Stimulated activated CD4-positive, alpha-beta T cell treated with anti-CD3 and anti-CD28 coated beads, Interleukin-4, amount 100 ng/mL, for 4 hours (primary cell): Measurements from ENCODE around the gene UBE2G1.
"Not testable (repeated sequence)": the region's sequence is repeated elsewhere in the genome, so short reads cannot be mapped to it uniquely, and the experiment has no call there.

Experiments used
- DNase-seq, 2 experiments: peaks; one replicate each; pipeline ENCODE4 v3.0.0-alpha.2; 2020

The UBE2G1 gene

DNA sequence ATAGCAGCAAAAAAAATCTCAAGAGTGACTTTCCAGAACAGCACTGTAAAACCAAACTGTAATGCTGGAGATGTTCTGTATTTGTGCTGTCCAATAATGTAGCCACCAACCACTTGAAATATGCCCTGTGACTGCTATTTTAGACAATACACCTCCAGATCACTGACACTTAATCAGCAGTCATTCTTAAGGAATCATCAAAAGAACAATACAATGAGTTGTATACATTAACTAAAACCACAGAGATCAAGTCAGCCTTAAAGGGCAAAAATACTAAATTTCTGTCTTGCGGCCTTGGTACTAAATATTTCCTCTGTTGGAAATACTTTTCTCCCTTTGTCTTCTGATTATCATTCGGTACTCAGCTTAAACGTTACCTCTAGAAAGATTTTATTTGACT lies 69.1 kb downstream of the UBE2G1 start:
- DNase-seq, result no peak

DNA sequence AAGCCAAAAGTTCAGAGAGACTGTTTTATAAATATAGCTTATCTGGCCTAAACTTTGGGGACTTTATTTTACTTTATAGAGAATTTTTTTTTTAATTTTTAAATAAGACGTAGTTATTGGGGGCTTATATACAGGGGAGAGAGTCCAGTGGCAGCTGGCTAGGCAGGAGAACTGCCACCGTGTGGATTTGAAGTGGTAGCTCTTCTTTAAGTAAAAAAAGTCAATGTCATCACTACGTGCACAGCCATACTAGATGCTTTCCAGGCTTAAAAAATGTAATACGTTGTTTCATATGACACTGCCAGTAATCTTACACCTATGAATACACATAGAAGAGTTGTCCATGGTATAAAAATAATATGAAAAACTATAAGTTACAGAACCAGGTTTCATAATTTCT lies 70.8 kb downstream of the UBE2G1 start:
- DNase-seq, result no peak

DNA sequence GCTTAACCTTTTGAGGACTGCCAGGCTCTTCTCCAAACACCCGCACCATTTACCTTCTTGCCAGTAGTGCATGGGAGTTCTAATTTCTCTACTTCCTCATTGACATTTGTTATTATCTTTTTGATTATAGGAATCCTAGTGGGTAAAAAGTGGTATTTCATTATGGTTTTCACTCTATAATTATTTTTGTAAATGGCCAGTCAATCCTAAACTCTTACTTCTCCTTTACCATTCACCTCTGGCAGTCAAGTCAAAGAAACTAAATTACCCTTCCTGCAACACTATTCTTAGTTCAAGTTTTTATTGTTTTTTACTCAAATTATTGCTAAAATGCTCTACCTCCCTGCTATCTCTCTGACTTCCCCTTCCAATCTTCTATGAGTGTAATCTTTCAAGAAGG lies 72.9 kb downstream of the UBE2G1 start:
- no peak for DNase-seq

DNA sequence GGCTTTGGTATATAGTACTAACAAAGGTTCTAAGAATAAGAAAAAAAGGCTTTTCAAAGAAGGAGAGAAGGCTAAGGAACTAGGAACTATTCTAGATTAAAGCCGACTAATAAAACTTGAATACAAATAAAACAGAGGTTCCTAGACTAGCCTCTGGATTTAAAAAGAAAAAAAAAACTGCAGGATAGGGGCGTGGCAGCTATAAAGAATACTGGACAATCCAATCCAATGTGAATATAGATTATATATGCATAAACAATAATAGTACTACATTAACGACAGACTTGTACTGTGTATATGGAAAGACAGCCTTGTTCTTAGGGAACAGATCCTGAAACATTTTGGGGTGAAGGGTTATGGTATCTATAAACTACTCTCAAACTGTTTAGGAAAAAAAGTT lies 78.8 kb downstream of the UBE2G1 start:
- DNase-seq, result no peak

DNA sequence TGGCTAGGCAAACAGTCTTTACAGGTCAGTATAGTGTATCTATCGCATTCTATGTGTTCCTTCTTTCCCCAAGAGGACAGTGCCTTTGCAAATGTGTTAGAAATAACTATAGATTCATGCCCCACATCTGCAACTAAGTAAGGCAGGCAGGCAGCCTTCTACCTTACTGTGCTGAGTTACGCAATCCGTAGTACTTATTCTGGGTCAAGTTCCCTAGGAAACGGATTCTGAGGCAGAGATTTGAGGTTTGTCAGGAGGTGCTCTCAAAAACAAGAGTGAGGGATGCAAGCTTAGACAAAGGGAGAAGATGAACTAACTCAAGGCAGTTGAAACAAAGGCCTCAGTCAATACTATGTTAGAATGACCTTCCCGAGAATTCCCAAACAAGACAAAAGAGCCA lies 90.0 kb downstream of the UBE2G1 start:
- no peak for DNase-seq

DNA sequence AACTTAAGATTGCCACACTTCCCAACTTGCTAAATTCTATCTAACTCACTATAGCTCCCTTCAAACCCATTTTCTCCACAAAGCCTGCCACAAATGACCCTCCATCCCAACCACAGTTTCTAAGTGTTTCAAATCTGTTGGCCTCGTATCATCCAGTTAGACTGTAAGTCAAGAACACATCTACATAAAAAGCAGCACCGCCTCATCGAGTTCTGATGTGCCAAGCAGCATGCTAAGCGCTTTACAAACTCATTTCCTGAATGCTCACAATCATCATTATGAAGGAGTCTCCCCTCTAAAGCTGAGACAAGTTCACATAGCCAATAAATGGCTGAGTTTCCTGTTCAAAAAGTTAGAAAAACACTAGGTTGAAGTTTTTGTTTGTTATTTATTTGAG lies 93.5 kb downstream of the UBE2G1 start:
- DNase-seq, result no peak

DNA sequence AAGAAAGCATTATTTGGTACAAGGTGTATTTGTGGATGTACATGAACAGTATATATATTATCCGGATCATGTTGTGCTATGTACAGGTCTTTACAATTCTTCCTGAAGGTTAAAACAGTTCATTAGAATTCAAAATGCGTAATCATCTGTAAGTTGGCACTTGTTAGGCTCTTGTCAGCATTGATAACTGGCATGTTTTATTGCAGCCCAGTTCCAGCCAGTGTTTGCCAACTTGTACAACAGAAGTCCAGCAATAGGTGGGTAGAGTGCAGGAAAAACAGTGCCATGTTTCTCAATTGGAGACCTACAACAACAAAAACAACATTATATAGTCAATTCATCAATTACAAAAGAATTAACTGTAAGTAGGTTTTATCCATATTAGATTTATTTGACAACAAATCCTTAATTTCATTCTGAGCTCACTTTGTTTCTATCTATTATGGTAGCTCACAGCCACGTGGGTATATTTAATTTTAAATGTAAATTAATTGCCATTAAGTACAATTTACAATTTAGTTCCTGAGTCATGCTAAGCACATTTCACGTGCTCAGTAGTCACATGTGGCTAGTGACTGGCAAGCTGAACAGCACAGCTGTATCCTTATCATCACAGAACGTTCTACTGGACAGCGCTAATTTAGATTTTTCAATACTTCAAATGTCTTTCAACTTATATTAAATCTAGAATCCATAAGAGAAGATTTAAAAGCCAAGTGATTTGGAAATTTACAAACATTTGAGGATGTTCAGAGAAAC lies 94.1 kb downstream of the UBE2G1 start:
- DNase-seq, result no peak

DNA sequence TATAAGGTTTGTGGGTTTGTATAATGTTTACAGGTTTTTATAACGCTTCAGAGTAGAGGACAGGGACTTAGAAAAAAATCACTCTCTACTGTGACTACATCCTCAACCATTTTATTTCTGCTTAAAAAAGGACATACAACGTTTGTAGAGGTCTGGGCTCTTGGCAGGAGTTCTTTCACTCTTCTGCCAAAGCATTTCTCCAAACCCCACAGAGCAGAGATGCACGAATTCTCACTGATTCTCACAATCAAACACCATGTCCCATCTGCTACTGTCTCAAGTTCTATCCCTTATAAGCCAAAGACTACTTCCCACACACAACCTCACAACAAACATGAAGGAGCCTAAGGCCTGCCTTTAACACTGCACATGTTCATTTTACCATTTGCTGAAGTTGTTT lies 95.7 kb downstream of the UBE2G1 start:
- DNase-seq, result no peak

DNA sequence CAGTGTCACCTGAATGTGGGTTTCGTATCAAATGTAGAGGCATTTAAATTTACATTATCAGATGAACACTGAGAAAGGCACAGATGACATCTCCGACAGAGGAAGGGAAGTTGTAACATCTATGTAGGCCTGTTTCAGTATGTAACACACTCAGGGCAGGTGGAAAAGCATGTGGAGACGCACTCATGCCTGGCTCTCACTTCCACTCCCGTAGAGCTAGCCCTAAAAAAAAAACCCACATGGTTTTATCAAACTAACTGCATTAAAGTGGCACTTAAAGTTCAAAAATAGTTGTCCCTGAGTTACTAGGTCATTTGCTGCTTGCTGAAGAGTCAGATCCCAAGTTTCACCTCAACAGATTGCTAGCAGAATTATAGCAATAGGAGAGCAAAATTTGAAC lies 96.6 kb downstream of the UBE2G1 start:
- no peak for DNase-seq

DNA sequence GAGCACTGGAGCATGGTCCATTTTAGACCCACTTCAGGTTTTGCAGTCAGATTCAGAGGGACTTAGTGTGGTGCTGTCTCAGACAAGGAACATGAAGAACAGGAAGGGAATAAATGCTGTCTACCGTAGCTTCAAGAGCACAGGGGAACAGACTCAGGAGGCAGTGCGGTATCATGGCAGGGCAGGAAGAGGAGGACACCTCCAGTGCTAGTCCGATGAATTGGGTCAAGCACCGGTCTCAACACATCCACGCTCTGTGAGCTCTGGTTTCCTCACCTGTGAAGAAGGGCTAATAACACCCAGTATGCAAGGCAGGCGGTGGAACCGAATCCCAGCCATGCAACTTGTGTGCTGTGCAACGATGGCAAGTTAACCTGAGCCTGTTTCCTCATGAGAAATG lies 99.1 kb downstream of the UBE2G1 start:
- no peak for DNase-seq

DNA sequence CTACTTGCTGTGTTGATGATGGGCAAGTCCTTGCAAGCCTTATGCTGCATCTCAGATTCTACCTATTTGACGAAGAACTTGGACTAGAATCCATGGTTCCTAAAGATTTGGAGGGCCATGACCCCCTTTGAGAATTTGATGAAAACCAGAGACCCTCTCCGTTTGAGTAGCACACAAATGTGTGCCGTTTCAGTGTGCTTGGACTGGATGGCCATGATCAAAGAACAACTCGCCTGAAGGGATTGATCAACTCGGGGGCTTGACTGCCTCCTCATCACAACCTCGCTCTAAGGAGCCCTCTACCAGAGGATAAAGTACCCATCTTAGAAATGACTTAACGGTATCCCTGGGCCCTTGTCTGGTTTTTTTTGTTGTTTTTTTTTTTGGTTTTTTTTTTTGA lies 99.9 kb downstream of the UBE2G1 start:
- no peak for DNase-seq

DNA sequence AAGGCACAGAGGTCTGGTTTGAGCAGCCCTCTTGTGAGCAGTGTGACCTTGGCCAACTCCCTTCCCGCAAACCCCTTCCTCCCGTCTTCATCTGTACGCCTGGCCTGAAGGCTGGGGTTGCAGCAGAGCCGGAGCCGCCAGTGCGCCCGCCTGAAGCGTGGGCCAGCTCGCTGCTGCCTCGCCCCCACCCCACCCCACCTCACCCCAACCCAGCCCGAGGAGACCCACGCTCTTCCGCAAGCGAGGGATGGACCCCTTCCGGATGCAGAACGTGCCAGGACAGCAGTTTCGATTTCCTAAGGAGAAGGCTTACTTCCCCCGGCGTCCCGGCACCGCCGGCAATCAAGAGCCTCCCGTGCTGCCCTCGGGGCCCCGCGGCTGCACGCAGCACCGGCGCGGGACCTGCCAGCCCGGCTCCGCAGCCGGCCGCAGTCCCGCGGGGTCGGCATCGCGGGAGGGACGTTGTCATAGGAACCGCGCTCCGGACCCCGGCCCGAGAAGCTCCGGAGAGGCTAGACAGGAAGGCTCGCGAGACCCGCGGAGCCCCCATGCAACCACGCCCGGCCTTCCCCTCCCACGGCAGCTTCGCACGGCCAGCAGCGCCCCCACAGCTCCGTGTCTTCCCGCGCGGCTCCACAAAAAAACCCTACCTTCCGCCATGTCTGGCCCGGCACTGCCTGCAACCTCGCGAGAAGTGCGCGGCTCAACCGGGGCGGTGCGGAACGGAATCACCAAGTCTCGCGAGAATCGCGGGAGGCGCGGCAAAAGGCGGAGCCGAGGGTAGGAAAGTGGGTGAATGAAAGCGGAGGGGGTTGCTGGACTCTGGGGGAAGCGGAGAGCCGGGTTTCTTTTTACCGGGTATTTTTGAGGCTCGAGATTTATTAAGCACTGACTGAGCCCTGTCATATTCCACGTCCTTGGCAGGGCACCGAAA lies 102.9 kb downstream of the UBE2G1 start, which contains the start of gene ANKFY1:
Gene ANKFY1, minus strand, starts transcription at position 698 of the 934 bp plus-strand sequence. Its CDS starts 38 bp downstream, at position 660.
- DNase-seq, result peak; percentile 96

DNA sequence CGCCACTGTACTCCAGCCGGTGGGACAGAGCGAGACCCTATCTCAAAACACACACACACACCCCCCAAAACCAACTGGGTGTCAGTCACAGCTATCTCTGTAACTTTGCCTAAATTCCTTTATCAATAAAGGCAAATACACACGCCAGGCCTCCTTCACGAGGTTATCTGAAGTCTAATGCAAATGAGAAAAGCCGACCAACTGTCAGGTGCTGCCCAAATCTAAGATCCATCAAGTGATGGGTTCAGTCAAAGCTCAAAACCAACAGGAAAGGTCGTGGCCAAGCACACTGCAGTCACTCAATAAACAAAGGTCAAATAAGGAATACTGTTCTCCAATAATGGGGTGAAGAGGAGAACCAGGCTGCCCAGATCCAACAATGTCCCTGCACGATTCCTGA lies 103.8 kb downstream of the UBE2G1 start:
- no peak for DNase-seq

DNA sequence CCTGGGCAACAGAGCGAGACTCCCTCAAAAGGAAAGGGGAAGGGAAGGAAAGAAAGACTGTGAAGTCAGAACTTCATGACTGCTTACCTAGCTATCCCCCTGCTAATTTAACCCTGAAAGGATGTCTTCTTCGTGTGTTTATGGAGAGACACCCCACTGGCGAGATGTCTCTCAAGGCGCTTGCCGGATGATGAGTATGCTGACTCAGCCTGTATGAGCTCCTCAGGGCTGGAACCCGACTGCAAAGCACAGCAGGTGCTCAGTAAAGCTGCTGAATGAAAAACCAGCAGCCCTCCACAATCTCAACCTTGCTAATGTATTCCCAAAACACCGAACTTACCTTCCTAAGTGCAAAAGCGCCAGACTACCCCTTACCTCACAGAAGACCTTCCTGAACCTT lies 105.0 kb downstream of the UBE2G1 start:
- DNase-seq, result no peak

DNA sequence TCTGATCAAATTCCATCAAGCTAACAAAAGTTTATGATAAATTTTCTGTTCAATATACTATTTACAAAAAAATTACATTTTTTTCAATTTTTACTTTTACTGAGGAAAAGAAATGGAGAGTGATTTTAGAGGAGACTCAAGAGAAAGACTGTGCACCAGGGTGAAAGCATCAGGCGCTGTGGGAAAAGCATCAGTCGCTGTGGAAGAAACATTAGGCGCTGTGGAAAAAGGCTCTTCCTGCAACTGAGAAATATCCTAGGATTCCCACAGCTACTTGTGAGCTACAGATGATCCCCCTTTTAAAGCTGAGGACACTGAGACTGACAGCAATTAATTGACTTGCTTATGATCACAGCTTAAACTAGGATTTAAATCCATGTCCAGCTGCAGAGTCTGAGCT lies 107.6 kb downstream of the UBE2G1 start:
- no peak for DNase-seq

DNA sequence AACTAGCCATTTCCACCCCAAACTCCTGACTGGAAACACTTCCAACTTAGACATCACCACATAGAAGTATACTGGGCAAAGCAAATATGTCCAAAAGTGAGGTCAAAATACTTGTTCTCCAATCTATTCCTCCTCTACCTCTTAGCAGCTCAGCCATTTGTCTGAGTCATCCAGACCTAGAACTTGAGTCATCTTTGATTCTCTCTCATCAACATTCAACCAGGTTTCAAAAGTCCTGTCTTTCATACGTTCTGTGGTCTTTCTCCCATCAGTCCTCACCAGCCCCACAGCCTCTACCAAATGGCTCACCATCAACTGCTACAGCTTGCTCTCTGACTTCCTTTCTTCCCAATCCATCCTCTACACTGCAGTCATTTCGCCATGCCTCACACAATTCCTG lies 109.5 kb downstream of the UBE2G1 start:
- no peak for DNase-seq

DNA sequence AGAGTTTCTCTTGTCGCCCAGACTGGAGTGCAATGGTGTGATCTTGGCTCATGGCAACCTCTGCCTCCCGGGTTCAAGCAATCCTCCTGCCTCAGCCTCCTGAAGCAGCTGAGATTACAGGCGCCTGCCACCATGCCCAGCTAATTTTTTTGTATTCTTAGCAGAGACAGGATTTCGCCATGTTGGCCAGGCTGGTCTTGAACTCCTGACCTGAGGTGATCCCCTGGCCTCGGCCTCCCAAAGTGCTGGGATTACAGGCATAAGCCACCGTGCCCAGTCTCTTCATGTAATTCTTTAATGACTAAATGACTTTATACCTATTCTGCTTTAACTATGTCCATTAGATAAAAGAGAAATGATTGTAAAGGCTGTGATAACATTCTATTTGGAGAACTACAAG lies 111.2 kb downstream of the UBE2G1 start:
- DNase-seq, result not testable (repeated sequence)

DNA sequence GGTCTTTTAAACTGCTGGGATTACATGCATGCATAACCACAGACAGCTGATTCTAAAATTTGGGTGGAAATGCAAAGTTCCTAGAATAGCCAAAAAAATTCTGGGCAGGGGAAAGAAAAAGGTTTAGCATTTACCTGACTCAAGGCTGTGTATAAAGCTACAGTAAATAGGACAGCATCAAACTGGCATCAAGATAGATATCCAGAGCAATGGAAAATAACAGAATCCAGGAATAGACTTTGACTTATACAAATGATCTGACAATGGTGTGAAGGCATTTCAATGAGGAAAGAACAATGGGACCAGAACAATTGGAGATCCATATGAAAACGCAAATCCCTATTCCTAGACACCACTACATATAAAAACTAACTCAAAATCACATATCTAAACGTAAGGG lies 115.6 kb downstream of the UBE2G1 start:
- no peak for DNase-seq

DNA sequence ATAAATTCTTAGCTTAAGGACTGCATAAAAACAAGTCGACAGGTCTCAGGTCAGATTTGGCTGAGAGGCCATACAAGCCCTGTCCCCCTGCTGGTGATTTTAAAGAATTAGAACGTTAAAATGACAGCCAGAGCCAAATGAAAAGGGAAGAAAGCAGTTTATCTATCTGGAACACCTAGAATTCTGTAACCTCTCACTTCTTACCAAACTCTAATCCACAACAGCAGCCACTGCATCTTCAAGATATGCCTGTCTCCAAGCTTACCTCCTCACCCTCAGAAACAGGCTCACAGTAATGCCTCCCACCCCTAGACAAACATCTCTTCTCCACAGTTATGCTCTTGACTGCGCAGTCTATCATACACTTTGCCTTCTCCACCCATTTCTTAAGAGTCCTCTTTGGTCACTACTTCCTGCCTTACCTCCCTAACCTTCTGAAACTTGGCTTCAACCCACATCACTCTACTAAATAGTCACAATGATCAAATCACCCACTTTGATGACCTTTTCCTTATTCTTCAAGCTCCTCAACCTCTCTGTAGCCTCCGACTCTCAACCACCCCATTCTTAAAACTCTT lies 116.9 kb downstream of the UBE2G1 start:
- no peak for DNase-seq

DNA sequence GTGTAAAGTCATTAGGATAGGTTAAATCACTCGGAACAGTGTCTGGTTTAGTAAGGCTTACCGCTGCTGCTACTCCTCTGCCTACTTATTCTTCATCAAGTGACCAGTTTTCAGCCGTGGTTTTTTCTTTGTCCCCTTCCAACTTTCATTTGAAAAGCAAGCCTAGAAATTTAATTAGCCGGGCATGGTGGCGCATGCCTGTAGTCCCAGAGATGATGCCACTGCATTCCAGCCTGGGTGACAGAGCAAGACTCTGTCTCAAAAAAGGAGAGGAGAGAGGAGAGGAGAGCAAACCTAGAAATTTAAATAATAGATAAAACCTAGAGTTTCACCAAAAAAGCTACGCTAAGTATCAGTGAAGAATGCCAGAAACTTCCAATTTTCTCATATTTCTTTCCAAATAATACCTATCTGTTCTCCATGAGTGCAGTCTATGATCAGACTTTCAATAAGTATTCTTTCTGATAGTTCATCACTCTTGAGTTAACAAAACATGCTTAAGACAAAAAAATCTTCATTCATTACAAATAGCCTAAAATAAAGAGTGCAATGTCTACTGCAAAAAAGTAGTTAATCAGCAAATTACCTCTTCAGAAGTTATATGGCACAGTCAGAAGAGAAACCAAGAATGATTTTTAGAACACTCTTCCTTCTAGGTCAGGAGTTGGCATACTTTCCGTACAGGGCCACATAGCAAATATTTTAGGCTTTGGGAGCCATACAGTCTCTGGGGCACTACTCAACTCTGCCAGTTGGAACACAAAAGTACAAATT lies 117.8 kb downstream of the UBE2G1 start:
- DNase-seq, result no peak

DNA sequence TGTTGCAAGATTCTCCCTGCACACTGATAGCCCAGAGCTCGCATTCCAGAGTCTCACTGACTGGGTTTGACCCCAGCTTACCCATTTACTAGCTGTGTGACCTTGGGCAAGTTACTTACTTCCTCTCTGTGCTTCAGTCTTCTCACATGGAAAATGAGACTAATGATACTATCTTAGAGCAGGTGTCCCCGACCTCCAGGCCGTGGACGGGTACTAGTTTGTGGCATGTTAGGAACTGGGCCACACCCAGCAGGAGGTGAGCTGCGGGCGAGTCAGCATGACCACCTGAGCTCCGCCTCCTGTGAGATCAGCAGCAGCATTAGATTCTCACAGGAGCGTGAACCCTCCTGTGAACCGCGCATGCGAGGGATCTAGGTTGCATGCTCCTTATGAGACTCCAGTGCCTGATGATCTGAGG lies 118.5 kb downstream of the UBE2G1 start:
- DNase-seq, result no peak

DNA sequence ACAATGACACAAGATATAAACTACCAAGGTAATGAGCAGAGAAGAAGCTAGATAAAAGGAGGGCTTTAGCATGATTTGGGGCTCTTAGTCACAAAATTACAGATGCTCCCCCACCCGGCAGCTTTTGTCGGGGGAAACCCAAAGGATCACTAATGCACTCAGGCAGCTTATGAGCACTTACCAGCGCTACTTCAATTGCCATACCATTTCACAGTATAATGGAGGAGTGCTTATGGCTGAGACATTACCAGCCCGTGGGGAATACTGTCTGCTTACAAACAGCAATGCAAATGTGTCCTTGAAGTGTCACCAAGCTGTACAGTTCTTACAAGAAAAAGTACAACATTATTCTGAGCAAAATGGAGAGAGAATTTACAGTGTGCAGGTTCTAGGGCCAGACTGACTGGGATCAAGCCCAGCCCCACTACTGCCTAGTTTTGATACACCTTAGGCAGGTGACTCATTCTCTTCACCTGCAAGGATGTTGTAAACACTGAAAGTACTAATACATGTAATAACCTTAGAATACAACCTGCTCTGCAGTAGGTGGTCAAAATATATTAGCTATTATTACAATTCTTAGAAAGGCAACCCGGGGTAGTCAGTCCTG lies 119.0 kb downstream of the UBE2G1 start:
- DNase-seq, result no peak

DNA sequence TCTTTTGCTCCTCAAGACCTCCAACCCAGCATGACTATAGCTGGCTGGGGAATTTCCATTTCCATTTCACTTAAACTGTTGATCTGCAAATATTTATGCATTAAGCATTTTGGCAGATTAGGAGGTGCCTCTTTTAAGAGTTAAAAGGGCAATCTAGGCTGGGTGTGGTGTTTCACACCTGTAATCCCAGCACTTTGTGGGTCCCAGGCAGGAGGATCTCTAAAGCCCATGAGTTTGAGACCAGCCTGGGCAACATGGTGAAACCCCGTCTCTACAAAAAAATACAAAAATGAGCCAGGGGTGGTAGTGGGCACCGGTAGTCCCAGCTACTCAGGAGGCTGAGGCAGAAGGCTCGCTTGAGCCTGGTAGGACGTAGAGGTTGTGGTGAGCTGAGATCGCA lies 119.8 kb downstream of the UBE2G1 start:
- DNase-seq, result no peak
